Panc1 (cell line): ENCODE measurements around the gene CXCR5.

Experiments
- CTCF ChIP-seq: fragments of 450-650 bp; IDR thresholded peaks from 2 replicates; pipeline ENCODE4 v1.5.1; 2017; ENCODE audit warnings: mild to moderate bottlenecking
- POLR2AphosphoS5 ChIP-seq: IDR thresholded peaks from 2 replicates; pipeline ENCODE4 v1.6.1; 2012; ENCODE audit warnings: mild to moderate bottlenecking, low read depth, low read length, moderate library complexity
- SIN3A ChIP-seq: IDR thresholded peaks from 2 replicates; pipeline ENCODE4 v1.6.1; 2012; ENCODE audit warnings: low read depth, mild to moderate bottlenecking, low read length, moderate library complexity, borderline replicate concordance; ENCODE audit not compliant: insufficient read depth
- TCF7L2 ChIP-seq: IDR thresholded peaks from 2 replicates; pipeline ENCODE4 v1.6.1; 2011; ENCODE audit warnings: mild to moderate bottlenecking, low read depth, low read length, inconsistent platforms
- TF ChIP-seq, protein P1 (sequence below), 2 experiments: IDR thresholded peaks; 2 replicates each; pipeline ENCODE4 v1.6.1; 2011 to 2012; ENCODE audit warnings: low read depth in 2 of 2, control low read depth in 1 of 2, low read length in 1 of 2, mild to moderate bottlenecking in 1 of 2, moderate library complexity in 1 of 2; ENCODE audit not compliant: insufficient read depth in 1 of 2

DNA sequence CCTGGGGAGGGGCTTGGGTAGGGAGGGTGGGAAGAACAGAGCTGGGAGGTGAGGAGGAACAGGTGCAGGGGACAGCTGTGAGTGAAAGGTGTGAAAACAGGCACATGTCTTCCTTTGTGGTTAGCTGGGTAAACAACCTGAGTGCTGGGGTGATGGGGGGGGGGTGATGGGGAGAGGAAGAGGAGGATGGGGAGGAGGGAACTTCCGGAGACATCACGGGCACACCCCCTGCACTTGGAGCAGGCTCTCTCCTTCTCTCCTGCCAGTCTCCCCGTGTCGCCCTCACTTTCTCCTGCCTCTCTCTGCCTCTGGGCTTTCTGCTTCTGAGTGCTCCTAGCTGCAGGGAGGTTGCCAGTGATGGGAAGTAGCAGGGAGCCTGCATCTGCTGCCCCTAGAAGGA is 8.8 kb downstream of the CXCR5 start:
- TF ChIP-seq CTCF (no peak), POLR2AphosphoS5 (no peak), SIN3A (no peak), TCF7L2 (no peak)
- TF ChIP-seq, protein P1, sequence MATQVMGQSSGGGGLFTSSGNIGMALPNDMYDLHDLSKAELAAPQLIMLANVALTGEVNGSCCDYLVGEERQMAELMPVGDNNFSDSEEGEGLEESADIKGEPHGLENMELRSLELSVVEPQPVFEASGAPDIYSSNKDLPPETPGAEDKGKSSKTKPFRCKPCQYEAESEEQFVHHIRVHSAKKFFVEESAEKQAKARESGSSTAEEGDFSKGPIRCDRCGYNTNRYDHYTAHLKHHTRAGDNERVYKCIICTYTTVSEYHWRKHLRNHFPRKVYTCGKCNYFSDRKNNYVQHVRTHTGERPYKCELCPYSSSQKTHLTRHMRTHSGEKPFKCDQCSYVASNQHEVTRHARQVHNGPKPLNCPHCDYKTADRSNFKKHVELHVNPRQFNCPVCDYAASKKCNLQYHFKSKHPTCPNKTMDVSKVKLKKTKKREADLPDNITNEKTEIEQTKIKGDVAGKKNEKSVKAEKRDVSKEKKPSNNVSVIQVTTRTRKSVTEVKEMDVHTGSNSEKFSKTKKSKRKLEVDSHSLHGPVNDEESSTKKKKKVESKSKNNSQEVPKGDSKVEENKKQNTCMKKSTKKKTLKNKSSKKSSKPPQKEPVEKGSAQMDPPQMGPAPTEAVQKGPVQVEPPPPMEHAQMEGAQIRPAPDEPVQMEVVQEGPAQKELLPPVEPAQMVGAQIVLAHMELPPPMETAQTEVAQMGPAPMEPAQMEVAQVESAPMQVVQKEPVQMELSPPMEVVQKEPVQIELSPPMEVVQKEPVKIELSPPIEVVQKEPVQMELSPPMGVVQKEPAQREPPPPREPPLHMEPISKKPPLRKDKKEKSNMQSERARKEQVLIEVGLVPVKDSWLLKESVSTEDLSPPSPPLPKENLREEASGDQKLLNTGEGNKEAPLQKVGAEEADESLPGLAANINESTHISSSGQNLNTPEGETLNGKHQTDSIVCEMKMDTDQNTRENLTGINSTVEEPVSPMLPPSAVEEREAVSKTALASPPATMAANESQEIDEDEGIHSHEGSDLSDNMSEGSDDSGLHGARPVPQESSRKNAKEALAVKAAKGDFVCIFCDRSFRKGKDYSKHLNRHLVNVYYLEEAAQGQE (IDR thresholded peaks at IDR 0.05; ENCODE audit: insufficient read depth in 1 of 2, low read depth in 2 of 2, low read length in 1 of 2) = no peak
